GM12872 (cell line): ENCODE data around the gene ABCG1.

Experiments used
- TF ChIP-seq, protein P1 (sequence below): IDR thresholded peaks from 3 replicates; pipeline ENCODE4 v1.5.1; 2011; ENCODE audit warnings: low read depth, mild to moderate bottlenecking, low read length, moderate library complexity; ENCODE audit not compliant: insufficient read depth

Gene ABCG1

DNA sequence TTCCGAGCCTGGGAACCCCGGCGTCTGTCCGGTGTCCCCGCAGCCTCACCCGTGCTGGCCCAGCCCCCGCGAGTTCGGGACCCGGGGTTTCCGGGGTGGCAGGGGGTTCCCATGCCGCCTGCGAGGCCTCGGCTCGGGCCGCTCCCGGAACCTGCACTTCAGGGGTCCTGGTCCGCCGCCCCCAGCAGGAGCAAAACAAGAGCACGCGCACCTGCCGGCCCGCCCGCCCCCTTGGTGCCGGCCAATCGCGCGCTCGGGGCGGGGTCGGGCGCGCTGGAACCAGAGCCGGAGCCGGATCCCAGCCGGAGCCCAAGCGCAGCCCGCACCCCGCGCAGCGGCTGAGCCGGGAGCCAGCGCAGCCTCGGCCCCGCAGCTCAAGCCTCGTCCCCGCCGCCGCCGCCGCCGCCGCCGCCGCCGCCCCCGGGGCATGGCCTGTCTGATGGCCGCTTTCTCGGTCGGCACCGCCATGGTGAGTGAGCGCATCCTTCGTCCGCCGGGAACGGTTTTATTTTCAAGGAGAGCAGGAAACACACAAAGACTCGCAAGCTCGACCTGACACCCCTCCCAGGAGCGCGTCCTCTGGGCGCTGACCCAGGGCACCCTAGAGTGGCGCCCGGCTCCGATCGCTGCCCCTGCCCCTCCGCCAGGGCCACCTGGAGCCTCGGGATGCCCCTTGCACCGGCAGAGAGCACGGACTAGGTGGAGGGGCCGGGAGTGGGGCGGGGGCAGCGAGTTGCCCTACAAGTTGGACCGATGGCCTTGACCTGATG is at the start of gene ABCG1:
ABCG1 (plus strand) TSS at position 305 of the 770 bp plus-strand sequence; CDS start at position 428, 123 bp downstream.
- TF ChIP-seq, protein P1, sequence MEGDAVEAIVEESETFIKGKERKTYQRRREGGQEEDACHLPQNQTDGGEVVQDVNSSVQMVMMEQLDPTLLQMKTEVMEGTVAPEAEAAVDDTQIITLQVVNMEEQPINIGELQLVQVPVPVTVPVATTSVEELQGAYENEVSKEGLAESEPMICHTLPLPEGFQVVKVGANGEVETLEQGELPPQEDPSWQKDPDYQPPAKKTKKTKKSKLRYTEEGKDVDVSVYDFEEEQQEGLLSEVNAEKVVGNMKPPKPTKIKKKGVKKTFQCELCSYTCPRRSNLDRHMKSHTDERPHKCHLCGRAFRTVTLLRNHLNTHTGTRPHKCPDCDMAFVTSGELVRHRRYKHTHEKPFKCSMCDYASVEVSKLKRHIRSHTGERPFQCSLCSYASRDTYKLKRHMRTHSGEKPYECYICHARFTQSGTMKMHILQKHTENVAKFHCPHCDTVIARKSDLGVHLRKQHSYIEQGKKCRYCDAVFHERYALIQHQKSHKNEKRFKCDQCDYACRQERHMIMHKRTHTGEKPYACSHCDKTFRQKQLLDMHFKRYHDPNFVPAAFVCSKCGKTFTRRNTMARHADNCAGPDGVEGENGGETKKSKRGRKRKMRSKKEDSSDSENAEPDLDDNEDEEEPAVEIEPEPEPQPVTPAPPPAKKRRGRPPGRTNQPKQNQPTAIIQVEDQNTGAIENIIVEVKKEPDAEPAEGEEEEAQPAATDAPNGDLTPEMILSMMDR = no peak

DNA sequence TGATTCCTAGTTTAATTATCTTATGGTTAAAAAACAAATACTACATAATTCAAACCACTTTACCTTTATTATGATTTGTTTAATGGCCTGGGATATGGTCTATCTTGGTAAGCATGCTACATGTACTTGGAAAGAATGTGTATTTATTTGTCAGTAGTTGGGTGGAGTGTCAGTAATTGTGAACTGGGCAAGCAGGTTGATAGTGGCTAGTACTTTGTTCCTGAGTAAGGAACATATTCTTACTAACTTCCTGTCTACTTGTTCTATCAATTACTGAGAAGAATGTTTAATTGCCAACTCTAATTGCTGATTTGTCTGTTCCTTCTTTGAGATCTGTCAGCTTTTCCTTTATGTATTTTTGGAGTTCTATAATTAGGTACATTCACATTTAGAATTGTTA is 49.2 kb upstream of the ABCG1 start:
- TF ChIP-seq, protein P1 = no peak

DNA sequence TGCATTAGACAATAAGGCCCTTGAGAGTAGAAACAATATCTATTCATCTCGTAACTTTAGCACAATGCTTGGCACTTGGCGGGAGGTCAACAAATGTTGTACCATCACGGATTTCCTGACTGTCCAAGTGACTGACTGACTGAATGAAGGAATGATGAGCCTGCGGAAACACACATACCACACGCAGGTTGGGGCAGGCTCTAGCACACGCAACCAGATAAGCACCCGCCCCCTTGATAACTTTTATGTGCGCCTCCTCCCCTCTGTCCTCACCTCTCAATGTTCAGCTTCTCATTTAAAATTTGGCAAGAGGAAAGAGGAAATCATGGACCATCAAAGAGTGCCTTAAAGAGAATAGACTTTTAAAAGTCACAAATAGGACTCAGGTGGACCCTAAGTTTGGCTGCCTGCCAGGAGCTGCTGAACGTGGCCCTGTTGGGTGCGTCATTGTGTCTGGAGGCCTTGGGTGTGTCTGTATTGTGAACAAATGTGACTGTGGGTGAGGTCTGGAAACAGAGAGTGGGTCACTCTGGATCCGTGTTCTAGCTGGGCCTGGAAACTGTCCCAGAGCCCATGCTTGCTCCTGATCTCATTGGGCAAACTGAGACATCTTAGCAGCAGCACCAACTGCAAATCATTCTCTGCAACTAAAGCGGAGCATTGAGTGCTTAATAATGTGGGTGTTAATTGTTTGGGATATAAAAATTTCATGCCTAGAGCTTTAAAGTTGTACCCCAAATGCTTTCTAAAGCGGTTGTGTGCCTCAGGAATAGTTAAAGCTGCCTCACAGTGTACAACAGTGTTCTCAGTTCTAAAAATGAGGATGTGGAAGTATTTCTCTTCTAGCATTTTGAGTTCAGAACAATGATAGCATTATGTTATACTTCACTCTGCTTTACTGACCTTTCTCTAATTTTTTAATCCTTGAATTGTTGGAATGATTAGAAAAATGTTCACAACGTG is 47.6 kb upstream of the ABCG1 start:
- TF ChIP-seq, protein P1 = no peak

DNA sequence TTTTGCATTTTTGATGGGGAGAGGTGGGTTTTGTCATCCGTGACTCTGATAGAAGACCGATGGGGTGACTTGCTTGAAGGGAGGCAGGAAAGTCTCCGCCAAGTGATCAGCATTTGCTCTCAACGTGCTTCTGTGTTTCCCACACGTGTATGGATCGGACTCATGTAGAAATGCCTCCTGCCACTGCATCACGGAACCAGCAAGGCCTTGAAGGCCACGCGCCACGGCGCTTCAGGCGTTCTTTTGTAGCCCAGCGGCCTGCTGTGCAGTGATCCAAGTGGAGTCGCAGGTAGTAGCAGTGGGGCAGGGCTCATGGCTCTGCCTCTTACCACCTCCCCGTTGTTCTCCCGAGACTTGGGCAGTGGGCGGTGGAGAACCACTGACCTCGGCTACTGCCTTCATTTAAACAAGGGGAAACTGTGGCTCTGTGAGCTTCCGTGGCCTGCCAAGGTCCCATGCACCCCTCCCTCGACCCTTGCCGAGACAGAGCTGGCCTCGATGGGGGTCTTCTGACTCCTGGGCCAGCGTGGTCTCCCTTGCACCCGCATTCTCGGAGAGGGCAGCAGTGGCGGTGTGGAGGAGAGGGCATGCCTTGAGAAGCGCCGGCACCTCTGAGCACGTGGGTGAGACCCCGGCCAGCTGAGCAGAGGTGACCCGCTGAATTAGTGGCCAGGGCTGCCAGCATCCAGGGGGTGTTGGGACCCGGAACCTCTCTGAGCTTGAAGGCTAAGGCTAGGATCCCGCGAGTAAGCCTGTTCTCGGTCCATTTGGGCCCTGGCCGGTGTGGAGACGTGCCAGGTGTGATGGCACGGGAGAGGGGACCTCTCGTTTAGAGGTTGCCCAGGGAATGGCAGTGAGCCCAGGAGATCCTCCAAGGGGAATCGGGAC is 46.1 kb upstream of the ABCG1 start:
- TF ChIP-seq, protein P1 = no peak

DNA sequence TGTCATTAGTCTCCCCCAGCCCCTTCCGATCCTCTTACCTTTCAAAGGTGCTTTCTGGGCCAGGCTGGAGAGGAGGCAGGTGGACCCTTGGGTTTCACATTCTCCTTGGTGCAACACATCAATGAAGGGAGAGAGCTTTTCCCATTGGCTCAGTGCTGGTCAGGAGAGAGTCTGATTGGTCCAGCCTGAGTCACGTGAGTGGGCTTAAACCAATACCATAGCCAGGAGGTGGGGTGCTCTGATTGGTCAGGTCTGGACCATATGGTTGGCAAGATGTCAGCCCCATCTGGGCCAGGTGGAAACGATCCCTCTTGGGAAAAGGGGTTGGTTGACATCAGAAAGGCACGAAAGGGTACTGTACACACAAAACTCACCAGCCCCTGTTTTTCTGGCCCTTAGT is 44.8 kb upstream of the ABCG1 start:
- TF ChIP-seq, protein P1 = no peak

DNA sequence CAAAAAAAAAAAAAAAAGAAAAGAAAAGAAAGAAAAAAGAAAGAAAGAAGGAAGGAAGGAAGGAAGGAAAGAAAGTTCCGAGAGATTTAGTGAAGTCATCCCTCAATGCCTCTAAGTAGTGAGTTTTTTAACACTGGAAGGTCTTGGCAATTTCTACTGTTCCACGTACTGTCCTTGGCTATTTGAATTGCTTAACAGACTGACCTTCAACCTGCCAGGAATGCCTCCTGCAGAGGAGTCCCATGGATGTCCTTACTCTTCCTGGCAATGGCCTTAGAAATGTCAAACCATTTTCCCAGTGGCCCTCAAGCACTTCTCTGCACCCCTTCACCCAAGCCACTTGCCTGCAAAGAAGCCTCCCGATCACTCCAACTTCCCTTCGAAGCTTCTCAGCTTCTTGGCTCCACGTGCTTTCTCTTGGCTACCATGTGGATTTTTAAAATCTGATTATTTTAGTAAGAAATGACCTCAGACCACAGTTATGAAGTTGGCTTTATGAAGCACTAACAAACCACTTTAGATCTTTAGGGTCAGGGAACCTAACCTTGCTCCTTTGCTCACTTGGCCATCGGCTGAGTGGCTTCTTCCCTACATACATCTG is 43.7 kb upstream of the ABCG1 start:
- TF ChIP-seq, protein P1 = no peak
